ENCODE results near the gene PRAMEF27.
"Not testable (repeated sequence)": the region's sequence is repeated elsewhere in the genome, so short reads cannot be mapped to it uniquely, and the experiment has no call there.

The PRAMEF27 gene

DNA sequence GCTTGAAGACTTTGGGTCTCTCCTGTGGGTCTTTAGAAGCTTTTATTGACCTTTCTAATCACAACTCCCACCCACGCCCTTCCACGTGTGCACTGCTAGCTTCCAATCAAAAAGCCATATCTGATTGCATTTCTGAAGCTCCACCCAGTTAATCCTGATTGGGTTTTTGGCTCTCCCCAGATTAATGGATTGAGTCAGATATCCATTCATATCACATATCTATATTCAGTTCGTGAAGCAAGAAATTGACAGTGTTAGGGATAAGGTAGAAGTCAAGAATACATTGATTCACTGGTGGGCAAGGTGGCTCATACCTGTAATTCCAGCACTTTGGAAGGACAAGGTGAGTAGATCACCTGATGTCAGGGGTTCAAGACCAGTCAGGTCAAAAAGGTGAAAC, at the start of gene PRAMEF27:
TSS of gene PRAMEF27 (minus strand) at position 101 of the 400 bp plus-strand sequence. CDS start 2,916 bp downstream, outside the sequence.
- DNase-seq (ENCODE audit: low read depth in 3 of 3) = not testable (repeated sequence)

DNA sequence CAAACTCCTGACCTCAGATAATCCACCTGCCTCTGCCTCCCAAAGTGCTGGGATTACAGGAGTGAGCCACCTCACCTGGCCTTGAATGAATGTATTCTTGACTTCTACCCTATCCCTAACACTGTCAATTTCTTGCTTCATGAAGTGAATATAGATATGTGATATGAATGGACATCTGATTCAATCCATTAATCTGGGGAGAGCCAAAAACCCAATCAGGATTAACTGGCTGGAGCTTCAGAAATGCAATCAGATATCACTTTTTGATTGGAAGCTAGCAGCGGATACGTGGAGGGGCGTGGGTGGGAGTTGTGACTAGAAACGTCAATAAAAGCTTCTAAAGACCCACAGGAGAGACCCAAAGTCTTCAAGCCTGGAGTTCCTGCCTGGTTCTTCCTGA, 14.1 kb upstream of the PRAMEF27 start, which contains the start of gene PRAMEF25:
TSS of gene PRAMEF25 (plus strand) at position 301 of the 400 bp plus-strand sequence. CDS start 2,920 bp downstream, outside the sequence.
- not testable (repeated sequence) for DNase-seq (ENCODE audit: low read depth in 3 of 3)

DNA sequence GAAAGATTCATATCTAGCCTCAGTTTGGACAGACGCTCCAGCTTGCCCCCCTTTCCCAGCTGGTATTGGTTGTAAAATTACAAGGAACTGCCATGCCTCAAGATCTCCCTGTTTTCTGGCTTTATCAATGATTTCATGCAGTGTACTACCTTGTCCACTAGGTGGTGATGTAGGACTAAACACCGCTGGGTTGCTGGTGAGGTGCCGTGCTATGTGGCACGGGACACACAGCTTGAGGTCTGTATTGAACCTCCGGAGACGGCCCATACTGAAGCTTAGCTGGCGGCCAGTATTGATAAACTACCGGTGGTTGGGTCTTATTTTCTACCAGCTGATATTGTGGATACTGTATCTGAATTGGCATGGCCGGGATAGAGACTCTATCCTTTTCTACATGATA, 36.5 kb downstream of the PRAMEF27 start:
- DNase-seq (ENCODE audit: low read depth in 3 of 3) = not testable (repeated sequence)

DNA sequence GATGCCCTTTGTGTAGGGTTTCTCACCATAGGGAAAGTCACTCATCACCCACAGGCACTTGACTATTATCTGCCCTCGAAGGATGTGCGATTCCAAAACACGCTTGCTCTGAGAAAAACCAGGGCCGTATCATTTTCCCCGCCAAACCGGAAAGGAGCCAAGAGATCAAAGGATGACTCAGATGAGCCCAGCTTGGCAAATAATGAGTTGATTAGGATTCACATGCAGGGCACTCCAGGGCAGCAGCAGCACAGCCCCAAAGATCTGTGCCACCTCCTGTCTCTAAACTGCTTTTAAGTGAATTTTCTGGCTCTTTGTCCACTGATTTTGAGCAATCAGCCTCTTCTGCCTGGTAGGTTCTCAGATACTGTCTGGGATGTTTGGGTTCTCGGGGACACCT, 44.4 kb downstream of the PRAMEF27 start:
- not testable (repeated sequence) for DNase-seq (ENCODE audit: low read depth in 3 of 3)

DNA sequence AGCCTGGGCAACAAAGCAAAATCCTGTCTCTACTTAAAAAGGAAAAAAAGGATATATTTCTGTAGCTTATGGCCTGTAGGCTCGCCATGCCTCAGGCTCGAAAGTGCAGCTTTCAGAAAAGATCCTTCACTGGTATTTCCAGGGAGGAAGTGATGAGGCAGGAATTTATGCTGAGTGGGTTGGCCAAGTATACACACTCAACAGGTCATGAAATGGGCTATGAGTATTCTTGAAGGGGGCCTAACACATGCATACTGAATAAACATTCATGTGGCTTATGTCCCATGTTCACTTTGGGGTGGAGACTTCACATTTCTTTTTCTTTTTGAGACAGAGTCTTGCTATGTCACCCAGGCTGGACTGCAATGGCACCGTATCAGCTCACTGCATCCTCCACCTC, 47.0 kb downstream of the PRAMEF27 start:
- DNase-seq (ENCODE audit: low read depth in 3 of 3) = not testable (repeated sequence)

DNA sequence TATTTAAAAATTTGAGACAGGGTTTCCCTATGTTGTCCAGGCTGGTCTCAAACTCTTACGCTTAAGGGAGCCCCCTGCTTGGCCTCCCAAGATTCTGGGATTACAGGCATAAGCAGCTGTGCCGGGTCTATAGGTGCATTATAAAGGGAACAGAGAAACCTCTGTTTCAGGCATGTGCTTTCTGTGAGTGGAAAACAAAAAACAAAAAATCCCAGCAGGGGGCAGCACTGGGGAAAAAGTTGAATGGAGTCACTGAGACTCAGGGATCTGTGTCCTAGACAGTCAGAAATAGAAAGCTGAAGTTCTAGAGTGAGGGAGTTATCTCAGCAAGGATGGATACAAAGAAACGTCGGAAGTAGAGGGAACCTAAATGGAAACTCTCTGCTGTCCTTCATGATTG, 50.6 kb downstream of the PRAMEF27 start:
- not testable (repeated sequence) for DNase-seq (ENCODE audit: low read depth in 3 of 3)

Measured in stimulated activated CD4-positive, alpha-beta T cell treated with anti-CD3 and anti-CD28 coated beads, TNF-alpha, amount 100 ng/mL, for 48 hours (primary cell).